Suppressor macrophage (primary cell): Measurements from ENCODE around the gene AGAP6.
A peak's percentile ranks its signal among the peaks of the same experiment; 100 is the strongest.
"Not testable (repeated sequence)": the region's sequence is repeated elsewhere in the genome, so short reads cannot be mapped to it uniquely, and the experiment has no call there.

Source experiments
- DNase-seq, 4 experiments: peaks; one replicate each; pipeline ENCODE4 v3.0.0-alpha.2; 2020 to 2022

The AGAP6 gene

GRCh38 chr10:50025627-50026026 lies 37.4 kb downstream of the AGAP6 start:
- no peak for DNase-seq

- no peak for DNase-seq
These were observed 39.0 kb downstream of the AGAP6 start for GRCh38 chr10:50027195-50027594.

- DNase-seq: no peak
These were observed 45.3 kb downstream of the AGAP6 start for GRCh38 chr10:50033481-50033880.

GRCh38 chr10:50035337-50035736 lies 47.1 kb downstream of the AGAP6 start:
- DNase-seq: peak in 3 of 4 experiments; percentile 6 to 30 (median 20)

- no peak for DNase-seq
These were observed 56.9 kb downstream of the AGAP6 start for GRCh38 chr10:50044941-50045664.

- not testable (repeated sequence) for DNase-seq
These were observed 58.3 kb downstream of the AGAP6 start for GRCh38 chr10:50046457-50046856.

- DNase-seq: not testable (repeated sequence)
These were observed 59.4 kb downstream of the AGAP6 start for GRCh38 chr10:50047594-50047993.

GRCh38 chr10:50051995-50052660 lies 63.9 kb downstream of the AGAP6 start:
- DNase-seq: peak in 3 of 4 experiments; percentile 3 to 15 (median 4)

- DNase-seq: peak in 1 of 4 experiments; percentile 14
These were observed 64.7 kb downstream of the AGAP6 start for GRCh38 chr10:50052778-50053376.

- DNase-seq: not testable (repeated sequence)
These were observed 67.5 kb downstream of the AGAP6 start for GRCh38 chr10:50055494-50056292.

GRCh38 chr10:50056654-50057053 lies 68.4 kb downstream of the AGAP6 start:
- DNase-seq: not testable (repeated sequence)

- not testable (repeated sequence) for DNase-seq
These were observed 70.5 kb downstream of the AGAP6 start for GRCh38 chr10:50058727-50059126.

GRCh38 chr10:50059946-50060345 lies 71.7 kb downstream of the AGAP6 start:
- DNase-seq: not testable (repeated sequence)
